NOMO-1 treated with DMSO at 0.1 percent for 48 hours (cell line): ENCODE results near the gene SPR.

Source experiments
- DNase-seq: peaks from one replicate; lab custom pipeline; 2025; ENCODE audit not compliant: unreplicated experiment; lab: John Stamatoyannopoulos, UW

SPR gene

GRCh38 chr2:72915320-72915906, 28.2 kb downstream of the SPR start:
- DNase-seq, result no peak

DNA sequence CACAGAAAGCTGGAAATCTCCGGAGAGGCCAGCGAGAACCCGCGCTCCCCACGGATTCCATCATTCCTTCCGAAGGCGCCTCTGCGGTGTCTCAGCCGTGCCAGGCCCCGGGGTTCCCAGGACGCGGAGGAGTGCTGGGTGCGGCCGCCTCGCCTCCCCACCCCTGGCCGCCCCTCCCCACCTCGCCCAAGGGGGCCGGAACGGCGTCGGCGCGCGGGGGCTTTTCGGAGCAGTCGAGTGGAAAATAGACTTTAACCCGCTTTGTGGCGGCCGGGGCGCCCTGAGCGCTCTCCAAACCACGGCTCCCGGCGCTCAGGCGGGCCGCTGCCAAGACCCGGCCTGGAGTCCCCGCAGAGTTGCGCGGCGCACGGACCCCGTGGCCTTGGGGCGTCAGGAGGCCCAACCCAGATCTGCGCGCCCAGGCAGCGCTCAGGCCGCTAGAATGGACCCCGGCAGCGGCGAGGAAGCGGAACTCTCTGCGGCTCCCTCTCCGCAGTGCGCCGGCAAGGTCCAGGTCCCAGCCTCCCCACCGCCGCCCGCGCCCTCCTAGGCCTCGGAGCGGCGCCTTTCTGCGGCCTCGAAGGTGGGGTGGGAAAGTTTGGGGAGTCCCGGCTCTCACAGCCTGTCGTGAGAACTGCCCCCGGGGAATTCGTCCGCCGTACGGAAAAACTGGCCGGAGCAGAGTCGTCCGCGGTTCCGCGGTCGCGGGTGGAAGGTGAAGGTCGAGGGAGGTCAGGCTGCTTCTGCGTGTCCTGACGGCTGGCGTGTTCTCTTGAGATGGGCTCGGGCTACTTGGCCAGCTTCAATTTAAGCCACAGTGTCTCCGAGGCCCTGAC, 28.9 kb downstream of the SPR start:
- DNase-seq, result no peak

DNA sequence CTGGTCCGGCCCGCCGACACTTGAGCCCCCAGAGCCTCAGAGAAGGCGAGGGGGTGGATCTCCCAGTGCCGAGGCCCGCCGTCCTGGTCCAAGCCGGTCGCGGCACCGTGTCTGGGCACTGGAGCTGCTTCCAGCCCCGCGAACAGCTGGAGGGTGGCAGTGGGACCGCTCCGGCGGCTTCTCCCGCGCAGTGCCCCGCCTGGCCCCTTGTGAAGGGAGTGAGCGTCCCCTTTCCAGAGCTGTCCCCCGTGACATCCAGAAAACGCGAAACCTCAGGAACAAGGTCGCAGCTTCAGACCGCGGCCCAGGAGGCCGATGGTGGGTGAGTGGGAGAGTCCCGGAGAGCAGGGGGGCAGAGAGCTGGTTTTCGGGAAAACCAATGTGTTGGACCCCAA, 29.5 kb downstream of the SPR start:
- no peak for DNase-seq

GRCh38 chr2:72917138-72917876, 30.1 kb downstream of the SPR start, which contains the start of gene EMX1:
EMX1 (plus strand) TSS chr2:72917519; CDS start chr2:72917853, 334 bp downstream.
- no peak for DNase-seq

GRCh38 chr2:72917877-72918553, 30.8 kb downstream of the SPR start:
- no peak for DNase-seq

DNA sequence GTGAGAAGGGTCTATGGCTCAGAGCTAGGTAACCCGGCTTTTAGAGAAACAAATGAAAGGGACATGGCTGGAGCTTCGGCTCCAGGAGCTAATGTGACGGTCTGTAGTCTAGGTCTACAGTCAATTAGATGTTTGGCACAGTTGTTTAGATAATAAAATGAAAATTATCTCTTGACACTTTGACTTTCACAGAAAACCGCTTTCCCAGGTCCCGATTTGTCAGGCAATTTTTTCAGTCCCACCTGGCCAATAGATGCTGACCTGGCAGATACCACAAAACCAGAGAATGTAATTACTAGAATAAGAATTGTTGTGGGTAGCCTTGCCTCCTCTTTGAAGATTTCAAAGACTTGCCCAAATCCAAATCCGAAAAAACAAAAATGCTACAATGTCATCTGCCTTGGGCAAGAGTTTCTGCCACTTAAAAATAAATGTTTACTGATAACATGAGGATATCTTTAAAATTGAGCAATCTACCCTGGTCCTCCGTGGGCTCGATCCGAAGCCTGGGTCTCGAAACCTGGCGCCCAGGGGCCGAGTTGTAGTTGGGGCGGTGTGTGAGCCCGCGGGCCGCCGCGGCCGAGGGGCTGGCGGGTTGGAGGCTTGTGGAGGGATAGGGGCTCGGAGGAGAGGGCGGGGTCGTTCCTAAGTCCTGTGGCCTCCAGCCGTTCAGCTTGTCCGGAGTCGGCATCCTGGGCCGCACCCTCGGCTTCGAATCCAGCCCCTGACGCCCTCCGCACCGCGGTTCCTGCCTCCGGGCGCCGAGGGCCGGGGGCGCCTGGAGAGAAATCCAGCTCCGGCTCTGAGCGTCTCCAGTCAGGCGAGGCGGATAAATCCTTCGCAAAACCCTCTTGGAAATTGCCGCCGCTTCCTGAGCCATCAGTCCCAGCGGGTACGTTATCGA, 32.5 kb downstream of the SPR start:
- DNase-seq, result no peak

GRCh38 chr2:72920318-72921087, 33.3 kb downstream of the SPR start:
- no peak for DNase-seq

DNA sequence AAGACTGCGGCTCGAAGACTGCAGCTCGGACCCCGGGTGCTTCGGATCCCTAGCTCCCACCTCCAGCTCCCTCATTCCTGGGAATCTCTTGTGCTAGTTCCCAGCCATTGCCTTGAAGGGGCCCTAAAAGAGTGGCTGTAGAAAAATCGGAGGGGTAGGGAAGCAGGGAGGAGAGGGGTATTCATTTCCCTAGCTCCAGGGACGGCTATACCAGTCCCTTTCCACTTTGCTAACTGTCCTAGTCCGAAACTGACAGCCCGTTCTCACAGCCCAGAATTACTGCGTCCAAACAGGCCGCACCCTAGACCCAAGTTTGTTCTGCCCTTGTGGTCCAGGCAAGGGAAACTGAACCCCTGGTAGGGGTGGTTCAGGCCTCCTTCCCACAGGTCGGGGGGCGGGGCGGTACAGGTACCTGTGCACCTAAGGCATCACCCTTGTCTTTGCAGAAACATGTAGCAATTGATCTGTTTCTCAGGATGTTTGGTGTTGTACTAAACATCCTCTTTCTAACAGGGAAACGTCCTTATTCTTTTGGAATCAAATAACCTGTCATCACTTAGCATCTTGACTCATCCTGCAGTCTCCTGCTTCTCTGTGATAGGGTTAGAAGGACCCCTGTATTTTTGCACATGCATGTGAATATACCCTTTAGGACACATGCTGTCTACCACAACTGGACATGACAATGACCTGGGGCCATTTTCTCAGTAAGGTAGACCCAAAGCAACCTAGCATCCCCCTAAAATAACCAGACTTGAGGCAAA, 34.1 kb downstream of the SPR start:
- DNase-seq, result no peak

DNA sequence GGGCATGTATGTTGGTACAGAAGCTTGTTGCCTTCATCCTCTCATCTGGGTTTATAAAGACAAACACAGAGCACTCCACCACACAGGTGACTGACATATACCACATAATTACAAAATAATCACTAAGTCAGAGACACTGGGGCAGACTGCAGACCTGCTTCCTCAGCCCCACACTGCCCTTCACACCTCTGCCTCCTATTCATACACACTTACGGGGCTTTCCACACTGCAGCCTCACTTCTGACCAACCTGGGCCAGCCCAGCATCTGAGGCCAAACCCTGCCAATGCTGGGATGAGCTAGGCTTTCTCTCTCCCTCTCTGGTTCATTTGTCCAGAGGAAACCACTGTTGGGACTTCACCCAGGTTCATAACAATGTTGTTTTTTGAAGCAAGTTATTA, 34.6 kb downstream of the SPR start:
- DNase-seq, result no peak

DNA sequence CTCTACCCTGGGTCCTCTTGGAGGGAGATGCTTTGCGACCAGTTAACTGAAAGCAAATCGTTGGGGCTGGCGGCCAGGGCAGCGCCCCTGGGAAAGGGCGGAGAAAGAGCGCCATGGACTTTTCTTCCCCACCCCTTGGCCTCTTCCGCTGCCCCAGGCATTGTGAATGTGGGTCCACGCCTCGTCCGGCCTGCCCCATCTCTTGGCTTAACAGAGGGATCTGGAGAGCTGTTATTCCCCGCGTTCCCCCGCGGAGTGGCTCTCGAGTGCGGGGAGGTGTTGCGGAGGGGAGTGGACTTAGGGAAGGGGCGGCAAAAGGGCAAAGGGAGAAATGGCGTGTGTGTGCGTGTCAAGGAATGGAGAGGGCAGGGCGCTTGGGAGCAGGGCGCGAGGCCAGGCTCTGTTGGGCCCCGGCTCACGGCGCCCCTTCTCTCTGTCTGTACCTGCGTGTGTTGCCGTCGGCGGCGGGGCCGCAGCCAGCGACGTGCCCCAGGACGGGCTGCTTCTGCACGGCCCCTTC, 36.7 kb downstream of the SPR start:
- no peak for DNase-seq

DNA sequence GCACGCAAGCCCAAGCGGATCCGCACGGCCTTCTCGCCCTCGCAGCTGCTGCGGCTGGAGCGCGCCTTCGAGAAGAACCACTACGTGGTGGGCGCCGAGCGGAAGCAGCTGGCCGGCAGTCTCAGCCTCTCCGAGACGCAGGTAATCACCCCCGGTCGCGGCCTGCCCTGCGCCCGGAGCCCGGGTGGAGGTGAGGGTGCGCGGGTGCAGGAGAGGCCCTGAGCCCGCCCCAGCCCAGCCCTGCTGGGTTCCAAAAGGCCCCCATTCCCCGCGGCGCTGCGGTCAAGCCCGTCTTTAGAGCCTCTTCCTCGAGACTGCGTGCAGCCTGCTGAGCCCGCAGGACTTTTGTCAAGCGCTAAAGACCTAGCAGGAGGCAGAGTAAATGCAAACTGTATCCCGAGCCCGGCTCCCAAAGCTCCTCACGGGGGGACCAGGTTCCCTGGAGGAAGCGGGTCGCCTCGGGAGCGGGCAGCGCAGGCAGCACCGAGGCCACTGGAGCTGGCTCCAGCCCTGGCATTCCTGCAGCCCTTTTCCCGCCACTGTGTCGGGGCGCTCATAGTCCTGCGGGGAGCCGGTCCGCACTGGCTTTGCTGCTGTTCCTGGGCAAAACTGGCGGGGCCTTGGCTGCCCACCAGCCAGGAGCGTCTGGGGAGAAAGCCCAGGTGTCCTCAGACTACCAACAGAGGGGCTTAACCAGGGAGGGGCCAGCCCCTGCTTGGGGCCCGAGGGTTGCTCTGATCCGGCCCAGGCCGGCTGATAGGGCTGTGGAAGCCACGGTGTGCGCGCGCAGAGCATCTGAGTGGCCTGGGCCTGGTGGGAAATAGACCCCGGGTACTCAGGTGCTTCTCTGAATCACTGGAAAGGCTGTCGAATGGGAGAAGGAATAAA, 37.4 kb downstream of the SPR start:
- DNase-seq, result no peak

- no peak for DNase-seq
Measured at GRCh38 chr2:72925328-72925943, 38.2 kb downstream of the SPR start.

GRCh38 chr2:72926368-72926767, 39.2 kb downstream of the SPR start:
- no peak for DNase-seq

DNA sequence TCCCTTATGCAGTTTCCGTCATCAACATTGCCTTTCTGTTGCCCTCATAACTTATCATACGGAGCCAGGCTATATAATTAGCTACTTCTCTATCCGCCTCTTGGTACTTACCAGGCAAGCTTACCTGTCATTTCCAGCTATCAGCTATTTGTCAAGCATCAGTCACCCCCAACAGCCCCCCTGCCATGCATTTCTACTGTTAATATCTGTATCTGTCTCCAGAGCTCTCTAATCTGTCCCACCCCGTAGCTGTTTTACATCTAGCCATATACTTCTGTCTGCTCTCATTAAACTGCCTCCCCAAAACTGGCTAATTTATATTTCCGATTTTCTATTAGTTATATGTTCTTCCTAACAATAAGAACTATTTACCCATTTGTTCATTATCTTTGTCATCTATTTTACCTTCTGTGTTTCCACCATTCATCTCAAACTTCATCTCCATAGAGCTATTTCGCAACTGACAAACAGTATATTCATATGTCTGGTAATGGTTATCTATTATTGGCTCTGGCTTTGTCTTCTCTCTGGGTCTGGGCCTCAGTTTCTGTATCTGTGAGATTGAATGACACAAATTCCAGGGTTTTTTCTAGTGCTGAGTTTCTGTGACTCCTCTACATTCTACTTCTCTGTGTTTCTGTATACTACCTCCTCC, 39.7 kb downstream of the SPR start:
- no peak for DNase-seq

DNA sequence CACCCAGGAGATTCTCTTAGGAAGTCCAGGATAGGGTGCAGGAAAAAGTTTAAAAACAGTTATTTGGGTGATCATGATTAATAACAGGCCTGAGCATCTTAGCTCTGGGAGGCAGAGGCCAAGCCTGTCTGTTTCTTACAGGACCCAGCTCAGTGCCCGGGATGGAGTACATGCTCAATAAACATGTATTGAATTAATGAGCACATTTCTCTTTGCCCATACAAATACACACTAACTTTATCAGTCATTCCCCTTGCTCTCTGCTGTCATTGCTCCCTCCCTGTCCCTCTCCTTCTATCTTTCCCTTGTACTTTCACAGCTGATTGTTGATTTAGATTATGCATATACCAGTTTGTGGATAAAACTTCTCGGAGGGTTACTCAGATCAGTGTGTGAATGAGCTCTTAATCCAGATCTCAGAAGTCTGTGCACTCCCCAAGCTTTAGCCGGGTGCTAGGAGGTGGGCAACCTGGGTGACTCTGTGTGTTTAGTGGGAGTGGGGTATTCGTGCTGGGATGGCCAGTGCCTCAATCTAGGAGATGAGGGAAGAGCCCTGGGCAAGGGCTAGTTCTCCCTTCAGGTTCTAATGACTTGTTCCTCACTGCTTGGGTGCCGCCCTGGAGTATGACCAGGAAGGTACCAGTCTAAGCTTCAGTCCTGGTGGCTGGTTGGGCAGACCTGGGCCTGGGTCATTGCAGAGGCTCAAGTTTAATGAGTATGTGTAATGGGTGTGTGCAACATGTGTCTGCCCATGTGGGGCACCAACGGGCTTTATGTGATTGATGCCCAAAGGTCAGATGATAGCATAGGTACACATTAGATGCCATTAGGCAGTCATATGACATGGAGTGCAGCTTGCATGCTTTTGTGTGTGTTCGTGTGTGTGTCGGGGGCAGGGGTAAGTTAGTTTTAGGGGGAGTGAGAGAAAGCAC, 40.7 kb downstream of the SPR start:
- DNase-seq, result no peak

GRCh38 chr2:72929010-72929409, 41.8 kb downstream of the SPR start:
- no peak for DNase-seq
